ENCODE results near the gene MTCL1. TPM values are rescaled to one million over a fixed set of nuclear protein-coding genes. Genes with fewer than 3 reads are reported as not detected.
A peak's percentile ranks its signal among the peaks of the same experiment; 100 is the strongest.
"Not testable (repeated sequence)": the region's sequence is repeated elsewhere in the genome, so short reads cannot be mapped to it uniquely, and the experiment has no call there.

Gene MTCL1
- polyA plus RNA-seq, 1 donor: 24.0 TPM

DNA sequence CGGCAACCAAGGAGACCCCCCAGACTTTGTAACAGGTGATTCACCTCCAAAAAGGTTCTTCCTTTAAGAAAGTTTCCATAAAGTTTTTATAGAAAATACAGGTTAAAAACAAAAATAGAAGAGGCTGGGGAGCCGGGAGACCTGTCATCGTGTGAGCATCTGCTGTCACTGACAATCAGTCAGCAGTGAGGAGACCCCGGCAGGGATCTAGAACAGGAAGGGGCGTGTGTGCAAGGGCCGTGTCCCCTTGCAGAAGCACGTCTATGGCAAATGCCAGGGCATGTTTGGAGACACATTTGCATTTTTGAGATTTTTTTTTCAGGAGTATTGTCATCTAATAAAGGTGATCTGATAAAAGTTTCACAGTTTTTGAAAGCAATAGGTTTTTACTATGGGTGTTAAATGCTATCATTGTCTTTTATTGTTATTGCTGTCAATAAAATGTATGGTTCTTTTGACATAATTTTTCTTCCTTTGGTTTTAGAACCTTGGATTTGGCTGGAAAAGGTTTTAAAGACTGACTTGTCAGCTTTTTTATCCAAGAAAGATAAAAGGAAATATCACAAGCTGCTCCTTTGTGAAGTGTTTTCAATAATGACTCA lies 52.1 kb downstream of the MTCL1 start:
- Histone ChIP-seq H3K27ac (ENCODE audit: low read length) (no peak overlapping the region), H3K4me1 (ENCODE audit: control insufficient read depth, insufficient read depth, low read length) (peaks cover 5% of the 10 kb centered on the region)
- WGBS (ENCODE audit: insufficient coverage, low lambda C conversion rate): 0% methylated on average over 1 of the region's 7 CpGs

DNA sequence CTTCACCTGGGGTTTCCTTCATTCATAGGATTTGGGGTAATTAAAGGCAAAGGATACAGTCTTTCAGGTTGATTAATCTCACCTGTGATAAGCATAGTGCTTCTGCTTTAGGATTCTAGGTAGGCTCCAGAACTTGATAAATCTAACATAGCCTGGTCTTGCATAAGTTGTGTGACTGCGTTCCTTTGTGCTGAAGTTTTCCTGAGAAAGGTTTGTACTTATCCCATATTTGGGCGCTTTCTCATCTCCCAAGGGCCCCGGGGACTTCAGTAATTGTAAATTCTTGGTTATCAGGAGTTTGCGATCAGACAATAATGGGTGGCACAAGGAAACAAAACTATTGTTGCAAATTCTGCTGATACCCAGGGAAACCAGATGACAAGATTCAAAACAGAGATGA lies 53.1 kb downstream of the MTCL1 start:
- Histone ChIP-seq H3K27ac (ENCODE audit: low read length) (no peak overlapping the region), H3K36me3 (ENCODE audit: control insufficient read depth, insufficient read depth, low read length) (peaks cover 5% of the 10 kb centered on the region)
- WGBS (ENCODE audit: insufficient coverage, low lambda C conversion rate): no CpG with 5 or more reads among the region's 4 CpGs

More for the DNA sequence above, 52.1 kb downstream of the MTCL1 start:
- H3K9me3 ChIP-seq (ENCODE audit: control insufficient read depth, low read depth, low read length): no peaks in the 10 kb centered on the region
- H3K36me3 ChIP-seq (ENCODE audit: control insufficient read depth, insufficient read depth, low read length): peaks cover 7% of the 10 kb centered on the region
- no peak overlapping the region for H3K4me3 ChIP-seq (ENCODE audit: low read length)
- DNase-seq: peak in 1 of 2 donors; percentile 38
- H3K27me3 ChIP-seq (ENCODE audit: control insufficient read depth, insufficient read depth, low read length): no peaks in the 10 kb centered on the region

DNA sequence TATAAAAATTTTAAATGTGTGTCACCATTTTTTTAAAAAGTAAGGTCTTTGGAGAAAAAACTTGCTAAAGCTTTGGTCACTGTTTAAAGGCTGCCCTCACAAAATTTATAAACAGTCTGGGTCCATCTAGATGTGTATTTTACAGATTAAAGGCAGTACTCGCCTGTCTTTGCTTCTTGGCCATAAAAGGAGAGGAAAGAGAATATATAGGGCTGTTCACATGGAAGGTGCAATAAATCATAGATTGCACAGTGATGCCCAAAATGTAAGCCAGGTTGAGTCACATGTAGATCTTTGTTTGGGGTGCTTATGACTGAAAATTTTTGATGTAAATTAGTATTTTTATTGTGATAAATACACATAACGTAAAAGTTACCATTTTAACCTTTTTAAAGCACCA lies 55.6 kb downstream of the MTCL1 start:
- no peak for DNase-seq
- H3K4me1 ChIP-seq (ENCODE audit: control insufficient read depth, insufficient read depth, low read length): peaks cover 11% of the 10 kb centered on the region
- H3K4me3 ChIP-seq (ENCODE audit: low read length): no peak overlapping the region
- WGBS (ENCODE audit: insufficient coverage, low lambda C conversion rate): 75% methylated on average over 1 of the region's 2 CpGs
- peaks cover 3% of the 10 kb centered on the region for H3K36me3 ChIP-seq (ENCODE audit: control insufficient read depth, insufficient read depth, low read length)
- H3K27ac ChIP-seq (ENCODE audit: low read length): peak overlapping the region; percentile 5
- H3K27me3 ChIP-seq (ENCODE audit: control insufficient read depth, insufficient read depth, low read length): no peaks in the 10 kb centered on the region
- no peaks in the 10 kb centered on the region for H3K9me3 ChIP-seq (ENCODE audit: control insufficient read depth, low read depth, low read length)

More for the DNA sequence above, 53.1 kb downstream of the MTCL1 start:
- Histone ChIP-seq H3K4me3 (ENCODE audit: low read length) (no peak overlapping the region), H3K27me3 (ENCODE audit: control insufficient read depth, insufficient read depth, low read length) (no peaks in the 10 kb centered on the region), H3K4me1 (ENCODE audit: control insufficient read depth, insufficient read depth, low read length) (peaks cover 5% of the 10 kb centered on the region), H3K9me3 (ENCODE audit: control insufficient read depth, low read depth, low read length) (no peaks in the 10 kb centered on the region)
- DNase-seq: no peak

GRCh38 chr18:8761535-8761934 lies 56.2 kb downstream of the MTCL1 start:
- DNase-seq; H3K36me3 ChIP-seq (ENCODE audit: control insufficient read depth, insufficient read depth, low read length); H3K4me3 ChIP-seq (ENCODE audit: low read length); H3K9me3 ChIP-seq (ENCODE audit: control insufficient read depth, low read depth, low read length); H3K27me3 ChIP-seq (ENCODE audit: control insufficient read depth, insufficient read depth, low read length): not testable (repeated sequence)
- Histone ChIP-seq H3K27ac (ENCODE audit: low read length) (peak overlapping the region; percentile 5), H3K4me1 (ENCODE audit: control insufficient read depth, insufficient read depth, low read length) (peaks cover 14% of the 10 kb centered on the region)
- WGBS (ENCODE audit: insufficient coverage, low lambda C conversion rate): no CpG with 5 or more reads among the region's 3 CpGs

- peaks cover 3% of the 10 kb centered on the region for H3K36me3 ChIP-seq (ENCODE audit: control insufficient read depth, insufficient read depth, low read length)
- H3K27me3 ChIP-seq (ENCODE audit: control insufficient read depth, insufficient read depth, low read length): no peaks in the 10 kb centered on the region
- H3K4me3 ChIP-seq (ENCODE audit: low read length): no peak overlapping the region
- H3K27ac ChIP-seq (ENCODE audit: low read length): no peak overlapping the region
- no peaks in the 10 kb centered on the region for H3K9me3 ChIP-seq (ENCODE audit: control insufficient read depth, low read depth, low read length)
- no peak for DNase-seq
- H3K4me1 ChIP-seq (ENCODE audit: control insufficient read depth, insufficient read depth, low read length): peaks cover 11% of the 10 kb centered on the region
- no CpG with 5 or more reads among the region's 5 CpGs for WGBS (ENCODE audit: insufficient coverage, low lambda C conversion rate)
Measured at GRCh38 chr18:8762968-8763367, 57.6 kb downstream of the MTCL1 start.

DNA sequence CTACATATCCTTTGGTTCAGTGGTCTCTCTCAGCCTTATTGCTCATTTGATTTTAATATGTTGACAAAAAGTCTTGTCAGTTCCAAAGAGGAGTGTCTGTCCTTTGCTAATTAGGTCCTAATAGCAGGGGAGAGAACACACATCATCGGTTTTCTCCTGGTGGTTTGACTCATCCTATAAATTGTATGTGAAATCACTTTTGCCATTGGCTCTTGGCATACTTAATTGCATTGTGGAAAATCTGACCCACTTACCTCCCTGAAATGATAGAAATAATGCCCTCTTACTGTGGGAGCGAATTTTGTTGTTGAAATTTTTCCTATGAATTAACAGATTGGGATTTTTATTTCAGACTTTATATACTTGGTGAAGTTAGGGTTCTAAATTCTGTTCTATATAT lies 58.3 kb downstream of the MTCL1 start:
- H3K36me3 ChIP-seq (ENCODE audit: control insufficient read depth, insufficient read depth, low read length): peaks cover 3% of the 10 kb centered on the region
- no peak for DNase-seq
- peaks cover 9% of the 10 kb centered on the region for H3K4me1 ChIP-seq (ENCODE audit: control insufficient read depth, insufficient read depth, low read length)
- H3K4me3 ChIP-seq (ENCODE audit: low read length): no peak overlapping the region
- no peaks in the 10 kb centered on the region for H3K27me3 ChIP-seq (ENCODE audit: control insufficient read depth, insufficient read depth, low read length)
- no peaks in the 10 kb centered on the region for H3K9me3 ChIP-seq (ENCODE audit: control insufficient read depth, low read depth, low read length)
- no CpG with 5 or more reads among the region's 2 CpGs for WGBS (ENCODE audit: insufficient coverage, low lambda C conversion rate)
- H3K27ac ChIP-seq (ENCODE audit: low read length): no peak overlapping the region

DNA sequence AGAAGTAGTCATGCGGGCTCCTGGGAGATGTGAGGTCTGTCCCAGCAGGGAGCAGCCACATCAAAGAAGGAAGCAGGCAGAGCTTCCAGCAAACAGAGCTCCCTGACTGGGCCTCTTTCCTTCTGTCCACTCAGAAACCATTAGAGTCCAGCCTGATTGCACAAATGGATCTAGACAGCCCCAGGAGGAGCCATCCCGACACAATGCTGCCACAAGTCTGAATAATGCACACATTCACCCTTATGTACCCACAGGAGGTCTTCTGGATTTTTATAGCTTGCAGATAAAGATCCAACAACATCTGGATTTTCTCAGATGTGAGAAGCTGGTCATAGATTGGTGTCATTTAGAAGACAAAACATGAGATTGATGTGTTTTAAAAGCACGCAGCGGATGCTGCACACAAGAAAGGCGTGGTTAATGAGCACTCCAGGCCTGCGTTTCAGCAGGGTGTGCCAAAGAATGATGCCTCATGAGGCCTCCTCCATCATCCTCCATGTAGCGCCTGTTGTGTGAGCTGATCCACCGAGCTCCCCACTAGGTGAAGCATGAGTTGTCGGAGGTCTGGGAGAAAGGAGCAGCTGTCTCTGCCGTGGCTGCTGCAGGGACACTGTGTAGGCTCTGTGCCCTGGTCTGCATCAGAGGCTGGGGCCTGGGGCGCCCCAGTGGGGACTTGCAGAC lies 60.6 kb downstream of the MTCL1 start:
- WGBS (ENCODE audit: insufficient coverage, low lambda C conversion rate): no CpG with 5 or more reads among the region's 11 CpGs
- Histone ChIP-seq H3K27me3 (ENCODE audit: control insufficient read depth, insufficient read depth, low read length) (no peaks in the 10 kb centered on the region), H3K27ac (ENCODE audit: low read length) (peak overlapping the region; percentile 56), H3K9me3 (ENCODE audit: control insufficient read depth, low read depth, low read length) (no peaks in the 10 kb centered on the region), H3K36me3 (ENCODE audit: control insufficient read depth, insufficient read depth, low read length) (peaks cover 3% of the 10 kb centered on the region), H3K4me3 (ENCODE audit: low read length) (no peak overlapping the region), H3K4me1 (ENCODE audit: control insufficient read depth, insufficient read depth, low read length) (peaks cover 9% of the 10 kb centered on the region)
- no peak for DNase-seq

GRCh38 chr18:8766559-8767293 lies 61.4 kb downstream of the MTCL1 start:
- no CpG with 5 or more reads among the region's 2 CpGs for WGBS (ENCODE audit: insufficient coverage, low lambda C conversion rate)
- no peaks in the 10 kb centered on the region for H3K27me3 ChIP-seq (ENCODE audit: control insufficient read depth, insufficient read depth, low read length)
- peaks cover 9% of the 10 kb centered on the region for H3K4me1 ChIP-seq (ENCODE audit: control insufficient read depth, insufficient read depth, low read length)
- H3K36me3 ChIP-seq (ENCODE audit: control insufficient read depth, insufficient read depth, low read length): peaks cover 3% of the 10 kb centered on the region
- DNase-seq: no peak
- peak overlapping the region; percentile 57 for H3K27ac ChIP-seq (ENCODE audit: low read length)
- no peak overlapping the region for H3K4me3 ChIP-seq (ENCODE audit: low read length)
- no peaks in the 10 kb centered on the region for H3K9me3 ChIP-seq (ENCODE audit: control insufficient read depth, low read depth, low read length)

GRCh38 chr18:8767340-8767739 lies 62.0 kb downstream of the MTCL1 start:
- Histone ChIP-seq H3K4me3 (ENCODE audit: low read length) (no peak overlapping the region), H3K4me1 (ENCODE audit: control insufficient read depth, insufficient read depth, low read length) (peaks cover 9% of the 10 kb centered on the region), H3K9me3 (ENCODE audit: control insufficient read depth, low read depth, low read length) (no peaks in the 10 kb centered on the region), H3K27me3 (ENCODE audit: control insufficient read depth, insufficient read depth, low read length) (no peaks in the 10 kb centered on the region), H3K36me3 (ENCODE audit: control insufficient read depth, insufficient read depth, low read length) (no peaks in the 10 kb centered on the region), H3K27ac (ENCODE audit: low read length) (peak overlapping the region; percentile 4)
- no peak for DNase-seq
- WGBS (ENCODE audit: insufficient coverage, low lambda C conversion rate): 100% methylated on average over 1 of the region's 4 CpGs

- no peaks in the 10 kb centered on the region for H3K27me3 ChIP-seq (ENCODE audit: control insufficient read depth, insufficient read depth, low read length)
- WGBS (ENCODE audit: insufficient coverage, low lambda C conversion rate): no CpG with 5 or more reads among the region's 3 CpGs
- H3K9me3 ChIP-seq (ENCODE audit: control insufficient read depth, low read depth, low read length): no peaks in the 10 kb centered on the region
- DNase-seq: no peak
- H3K36me3 ChIP-seq (ENCODE audit: control insufficient read depth, insufficient read depth, low read length): no peaks in the 10 kb centered on the region
- peaks cover 9% of the 10 kb centered on the region for H3K4me1 ChIP-seq (ENCODE audit: control insufficient read depth, insufficient read depth, low read length)
- no peak overlapping the region for H3K27ac ChIP-seq (ENCODE audit: low read length)
- no peak overlapping the region for H3K4me3 ChIP-seq (ENCODE audit: low read length)
Measured at GRCh38 chr18:8769509-8770095, 64.2 kb downstream of the MTCL1 start.

All from large intestine (tissue), 3 donors.